ENCODE results near the gene IRX2.

GRCh38 chr5:2704806-2705645, 46.5 kb downstream of the IRX2 start:
- TF ChIP-seq CTCF (IDR thresholded peaks at IDR 0.05): no peak
- no peak for TF ChIP-seq POLR2A (IDR thresholded peaks at IDR 0.05)

Data from transverse colon (tissue), 3 donors.